Neuronal stem cell (in vitro differentiated cells): ENCODE measurements around the gene PPME1.

Experiments used
- DNase-seq: peaks from one replicate; pipeline ENCODE4 v3.0.0-alpha.2; 2013; ENCODE audit warnings: low spot score
- H2AFZ ChIP-seq: one replicate; pipeline ENCODE4 v1.6.1; 2013; ENCODE audit warnings: mild to moderate bottlenecking, low read length, inconsistent platforms
- H2AK5ac ChIP-seq: 2 replicates; pipeline ENCODE4 v1.6.1; 2013; ENCODE audit warnings: low read depth, mild to moderate bottlenecking, inconsistent platforms, low read length, moderate library complexity, mixed read lengths
- H2BK120ac ChIP-seq: 2 replicates; pipeline ENCODE4 v1.6.1; 2013; ENCODE audit warnings: low read depth, mild to moderate bottlenecking, inconsistent platforms, low read length, moderate library complexity, mixed read lengths
- H2BK12ac ChIP-seq: one replicate; pipeline ENCODE4 v1.6.1; 2013; ENCODE audit warnings: low read length, inconsistent platforms
- H2BK15ac ChIP-seq: 2 replicates; pipeline ENCODE4 v1.6.1; 2013; ENCODE audit warnings: mild to moderate bottlenecking, low read length, inconsistent platforms, mixed read lengths
- H2BK5ac ChIP-seq: one replicate; pipeline ENCODE4 v1.6.1; 2013; ENCODE audit warnings: inconsistent platforms, mild to moderate bottlenecking, low read length, moderate library complexity
- H3K14ac ChIP-seq: one replicate; pipeline ENCODE4 v1.6.1; 2013; ENCODE audit warnings: low read length, inconsistent platforms
- H3K18ac ChIP-seq: 2 replicates; pipeline ENCODE4 v1.6.1; 2013; ENCODE audit warnings: low read length, inconsistent platforms
- H3K23ac ChIP-seq: 2 replicates; pipeline ENCODE4 v1.6.1; 2013; ENCODE audit warnings: low read depth, mild to moderate bottlenecking, mixed read lengths, low read length, inconsistent platforms; ENCODE audit not compliant: poor library complexity
- H3K27ac ChIP-seq: replicated peaks from 3 replicates; pipeline ENCODE4 v1.5.1; 2013; ENCODE audit warnings: low read length, inconsistent platforms
- H3K27me3 ChIP-seq, 3 experiments: 2 replicates each; pipeline ENCODE4 v1.6.1; 2013; ENCODE audit warnings: low read length in 3 of 3, mild to moderate bottlenecking in 2 of 3, inconsistent platforms in 1 of 3, low read depth in 1 of 3, mixed read lengths in 1 of 3, moderate library complexity in 1 of 3; ENCODE audit not compliant: control insufficient read depth in 3 of 3, insufficient read depth in 3 of 3
- H3K36me3 ChIP-seq, 2 donors: replicated peaks in 1 of 2; 2 replicates each; pipeline ENCODE4 v1.6.1; 2013; ENCODE audit warnings: low read length in 2 of 2; ENCODE audit not compliant: control insufficient read depth in 2 of 2, insufficient read depth in 2 of 2
- H3K4ac ChIP-seq: 2 replicates; pipeline ENCODE4 v1.6.1; 2013; ENCODE audit warnings: inconsistent platforms, mild to moderate bottlenecking, low read length, moderate library complexity
- H3K4me1 ChIP-seq, 2 donors: 1 replicate in 1 of 2; 2 replicates in 1 of 2; pipeline ENCODE4 v1.6.1; 2013; ENCODE audit warnings: low read length in 2 of 2, low read depth in 1 of 2; ENCODE audit not compliant: control insufficient read depth in 2 of 2, insufficient read depth in 1 of 2
- H3K4me2 ChIP-seq: one replicate; pipeline ENCODE4 v1.6.1; 2013; ENCODE audit warnings: mild to moderate bottlenecking, low read length, inconsistent platforms; ENCODE audit not compliant: insufficient read depth, poor library complexity, severe bottlenecking
- H3K4me3 ChIP-seq, 2 donors: 2 replicates each; pipeline ENCODE4 v1.5.1; 2013; ENCODE audit warnings: low read length in 2 of 2, mild to moderate bottlenecking in 2 of 2, inconsistent platforms in 1 of 2, moderate library complexity in 1 of 2
- H3K79me1 ChIP-seq: one replicate; pipeline ENCODE4 v1.6.1; 2013; ENCODE audit warnings: low read depth, mild to moderate bottlenecking, inconsistent platforms, low read length, moderate library complexity
- H3K9ac ChIP-seq: one replicate; pipeline ENCODE4 v1.6.1; 2013; ENCODE audit warnings: mild to moderate bottlenecking, low read depth, low read length, inconsistent platforms; ENCODE audit not compliant: poor library complexity
- H3K9me3 ChIP-seq, 2 donors: replicated peaks in 1 of 2; 2 replicates each; pipeline versions ENCODE3 to v1.6.1; 2013; ENCODE audit warnings: low read length in 2 of 2, mild to moderate bottlenecking in 2 of 2, inconsistent platforms in 1 of 2, low read depth in 1 of 2, mixed read lengths in 1 of 2, moderate library complexity in 1 of 2; ENCODE audit not compliant: control insufficient read depth in 2 of 2, insufficient read depth in 1 of 2
- H4K8ac ChIP-seq: one replicate; pipeline ENCODE4 v1.6.1; 2013; ENCODE audit warnings: low read depth, mild to moderate bottlenecking, inconsistent platforms, low read length, moderate library complexity
- H4K91ac ChIP-seq: one replicate; pipeline ENCODE4 v1.6.1; 2013; ENCODE audit warnings: low read length, low read depth, mild to moderate bottlenecking, inconsistent platforms; ENCODE audit not compliant: poor library complexity
- WGBS, 2 donors: extraction: QIAGEN DNeasy Blood & Tissue Kit; methylation state at CpG; one replicate each; pipeline ENCODE4 v1.1.7; 2013; ENCODE audit warnings: missing lambda C conversion rate in 2 of 2, mixed read lengths in 1 of 2; ENCODE audit not compliant: insufficient read length in 2 of 2, insufficient replicate concordance in 1 of 2; ENCODE audit errors: extremely low coverage in 2 of 2; 5-methylcytosine and 5-hydroxymethylcytosine counted together

PPME1 gene

DNA sequence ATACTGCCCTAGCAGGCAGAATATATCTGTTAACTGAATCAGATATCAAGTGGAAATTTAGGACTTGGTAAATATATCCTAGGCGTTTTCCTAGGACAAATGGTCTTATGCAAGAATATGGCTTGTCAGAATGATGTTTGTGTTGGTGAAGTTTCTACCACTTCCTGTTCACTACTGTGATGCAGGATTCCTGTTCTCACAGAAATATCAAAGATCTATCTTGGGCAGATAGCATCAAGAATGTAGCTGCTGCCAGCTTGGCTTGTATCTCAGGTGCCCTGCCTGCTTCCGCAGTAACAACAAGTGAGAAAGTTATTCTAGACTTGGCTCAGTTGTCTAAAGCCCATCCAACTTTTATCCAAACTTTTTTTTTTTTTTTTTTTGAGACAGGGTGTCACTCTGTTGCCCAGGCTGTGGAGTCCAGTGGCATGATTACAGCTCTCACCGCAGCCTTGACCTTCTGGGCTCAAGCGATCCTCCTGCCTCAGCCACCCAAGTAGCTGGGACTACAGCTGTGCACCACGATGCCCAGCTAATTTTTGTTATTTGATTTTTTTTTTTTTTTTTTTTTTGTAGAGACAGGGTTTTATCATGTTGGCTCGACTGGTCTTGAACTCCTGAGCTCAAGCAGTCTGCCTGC, 61.3 kb downstream of the PPME1 start:
- Histone ChIP-seq H3K14ac (no peak overlapping the region), H3K4ac (no peak overlapping the region), H3K36me3 (peaks cover 4 to 91% of the 10 kb centered on the region in 2 donors), H3K23ac (no peak overlapping the region), H3K27me3 (no peaks in the 10 kb centered on the region), H3K27ac (no peak overlapping the region), H2BK5ac (no peak overlapping the region), H3K4me1 (no peaks in the 10 kb centered on the region), H3K4me3 (no peak overlapping the region), H2BK120ac (no peak overlapping the region), H3K9ac (no peak overlapping the region), H3K18ac (no peak overlapping the region), H2BK12ac (no peak overlapping the region), H4K91ac (no peak overlapping the region), H4K8ac (no peak overlapping the region), H3K9me3 (no peaks in the 10 kb centered on the region), H2AK5ac (no peak overlapping the region), H3K79me1 (no peaks in the 10 kb centered on the region), H2BK15ac (no peak overlapping the region), H2AFZ (no peak overlapping the region), H3K4me2 (no peak overlapping the region)
- DNase-seq, result no peak
- no CpG with 5 or more reads among the region's 6 CpGs for WGBS, 2 donors

DNA sequence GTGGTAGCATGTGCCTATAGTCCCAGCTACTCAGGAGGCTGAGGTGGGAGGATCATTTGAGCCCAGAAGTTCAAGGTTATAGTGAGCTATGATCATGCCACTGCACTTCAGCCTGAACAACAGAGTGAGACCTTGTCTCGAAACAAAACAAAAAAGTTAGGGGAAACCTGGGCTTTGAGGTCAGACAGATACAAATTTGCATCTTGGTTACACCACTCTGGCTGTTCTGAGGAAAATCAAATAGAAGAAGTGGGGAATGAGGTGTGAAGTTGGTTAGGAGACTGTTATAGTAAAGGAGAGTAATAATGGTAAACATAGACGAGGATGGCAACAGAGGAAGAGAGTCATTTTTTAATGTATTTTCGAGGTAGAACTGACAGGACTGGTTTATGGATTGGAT, 62.6 kb downstream of the PPME1 start:
- Histone ChIP-seq H4K8ac (no peak overlapping the region), H3K27ac (no peak overlapping the region), H3K9ac (no peak overlapping the region), H3K27me3 (no peaks in the 10 kb centered on the region), H2BK5ac (no peak overlapping the region), H3K36me3 (peaks cover 4 to 95% of the 10 kb centered on the region in 2 donors), H3K4me1 (no peaks in the 10 kb centered on the region), H2AK5ac (no peak overlapping the region), H3K4me2 (no peak overlapping the region), H2AFZ (no peak overlapping the region), H2BK12ac (no peak overlapping the region), H3K14ac (no peak overlapping the region), H3K23ac (no peak overlapping the region), H3K4ac (no peak overlapping the region), H3K18ac (no peak overlapping the region), H2BK15ac (no peak overlapping the region), H3K9me3 (no peaks in the 10 kb centered on the region), H4K91ac (no peak overlapping the region), H2BK120ac (no peak overlapping the region), H3K4me3 (no peak overlapping the region), H3K79me1 (no peaks in the 10 kb centered on the region)
- DNase-seq, result no peak
- 100% methylated on average over 2 of the region's 3 CpGs; no CpG with 5 or more reads in 1 of the 2 donors for WGBS, 2 donors

DNA sequence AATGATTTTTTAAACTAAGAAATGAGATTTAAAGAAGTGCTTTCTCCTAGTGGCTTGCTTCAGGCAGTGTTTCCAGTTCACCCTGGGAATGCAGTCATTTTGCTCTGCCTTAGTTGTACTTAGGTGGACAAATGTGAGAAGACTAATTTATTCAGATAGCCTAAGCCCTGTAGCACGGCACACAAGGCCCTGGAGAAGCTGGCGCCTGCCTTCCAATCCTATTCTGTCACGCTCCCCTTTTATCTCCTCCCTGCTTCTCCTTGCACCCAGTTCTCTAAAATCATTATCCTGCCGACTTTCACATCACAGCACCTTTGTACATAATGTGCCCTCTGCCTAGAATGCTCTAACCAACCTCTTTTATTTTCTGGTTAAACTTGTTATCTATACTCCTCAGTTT, 64.0 kb downstream of the PPME1 start:
- H2BK5ac ChIP-seq, result no peak overlapping the region
- no peak overlapping the region for H3K27ac ChIP-seq
- no peak overlapping the region for H2BK12ac ChIP-seq
- H3K18ac ChIP-seq, result no peak overlapping the region
- no peak overlapping the region for H3K14ac ChIP-seq
- H3K4me1 ChIP-seq, result no peaks in the 10 kb centered on the region
- H2BK15ac ChIP-seq, result no peak overlapping the region
- no peaks in the 10 kb centered on the region for H3K9me3 ChIP-seq
- no peak overlapping the region for H3K4ac ChIP-seq
- no CpG with 5 or more reads among the region's 4 CpGs for WGBS, 2 donors
- H2BK120ac ChIP-seq, result no peak overlapping the region
- no peak overlapping the region for H3K9ac ChIP-seq
- H3K79me1 ChIP-seq, result no peaks in the 10 kb centered on the region
- H3K36me3 ChIP-seq, result peaks cover 4 to 95% of the 10 kb centered on the region in 2 donors
- H4K8ac ChIP-seq, result no peak overlapping the region
- no peak overlapping the region for H3K23ac ChIP-seq
- DNase-seq, result no peak
- no peak overlapping the region for H3K4me2 ChIP-seq
- no peak overlapping the region for H2AFZ ChIP-seq
- no peaks in the 10 kb centered on the region for H3K27me3 ChIP-seq
- H2AK5ac ChIP-seq, result no peak overlapping the region
- H3K4me3 ChIP-seq, result no peak overlapping the region
- no peak overlapping the region for H4K91ac ChIP-seq

DNA sequence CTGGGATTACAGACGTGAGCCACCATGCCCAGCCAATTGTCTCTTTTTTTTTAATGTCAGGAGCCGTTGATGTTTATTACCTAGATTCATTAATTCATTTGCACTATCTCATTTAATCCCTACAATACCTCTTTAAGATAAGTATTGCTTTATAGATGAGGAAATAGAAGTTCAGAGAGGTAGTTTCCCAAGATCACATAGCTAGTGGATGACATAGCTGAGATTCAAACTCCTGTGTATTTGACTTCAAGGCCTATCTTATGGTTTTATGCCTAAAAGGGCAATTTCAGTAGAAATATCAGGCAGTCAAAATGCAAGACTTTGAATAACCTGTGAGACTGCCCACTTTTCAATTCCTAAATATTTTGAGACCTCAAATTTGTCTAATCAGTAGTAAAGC, 66.5 kb downstream of the PPME1 start:
- Histone ChIP-seq H3K9ac (no peak overlapping the region), H3K9me3 (no peaks in the 10 kb centered on the region), H3K4me2 (no peak overlapping the region), H3K23ac (no peak overlapping the region), H2AFZ (no peak overlapping the region), H2BK120ac (no peak overlapping the region), H3K36me3 (peaks cover 2 to 94% of the 10 kb centered on the region in 2 donors), H3K27ac (no peak overlapping the region), H3K4me3 (no peak overlapping the region), H3K14ac (no peak overlapping the region), H2BK5ac (no peak overlapping the region), H4K8ac (no peak overlapping the region), H3K4ac (no peak overlapping the region), H3K79me1 (no peaks in the 10 kb centered on the region), H3K18ac (no peak overlapping the region), H3K4me1 (no peaks in the 10 kb centered on the region), H2AK5ac (no peak overlapping the region), H2BK12ac (no peak overlapping the region), H4K91ac (no peak overlapping the region), H3K27me3 (no peaks in the 10 kb centered on the region), H2BK15ac (no peak overlapping the region)
- DNase-seq, result no peak
- no CpG with 5 or more reads among the region's 2 CpGs for WGBS, 2 donors
